ENCODE data around the gene KASH5.

The KASH5 gene

GRCh38 chr19:49398001-49398615 lies 10.1 kb downstream of the KASH5 start:
- no peak for DNase-seq

DNA sequence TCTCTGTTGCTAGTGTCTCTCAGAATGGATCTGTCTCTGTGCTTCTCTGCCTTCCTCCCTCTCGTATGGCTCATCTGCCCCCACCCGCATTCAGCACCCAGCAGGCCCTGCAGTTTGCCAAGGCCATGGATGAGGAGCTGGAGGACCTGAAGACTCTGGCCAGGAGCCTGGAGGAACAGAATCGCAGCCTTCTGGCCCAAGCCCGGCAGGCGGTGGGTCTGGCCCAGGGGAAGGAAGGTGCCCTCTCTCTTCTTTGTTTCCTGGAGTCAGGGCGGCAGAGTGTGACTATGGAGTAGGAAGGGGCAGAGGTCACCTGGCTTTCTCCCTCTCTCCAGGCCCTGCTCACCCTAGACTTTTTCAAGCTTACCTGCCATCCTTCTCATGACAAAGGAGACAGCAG lies 10.9 kb downstream of the KASH5 start:
- DNase-seq: no peak

GRCh38 chr19:49400029-49400428 lies 12.0 kb downstream of the KASH5 start:
- DNase-seq: no peak

DNA sequence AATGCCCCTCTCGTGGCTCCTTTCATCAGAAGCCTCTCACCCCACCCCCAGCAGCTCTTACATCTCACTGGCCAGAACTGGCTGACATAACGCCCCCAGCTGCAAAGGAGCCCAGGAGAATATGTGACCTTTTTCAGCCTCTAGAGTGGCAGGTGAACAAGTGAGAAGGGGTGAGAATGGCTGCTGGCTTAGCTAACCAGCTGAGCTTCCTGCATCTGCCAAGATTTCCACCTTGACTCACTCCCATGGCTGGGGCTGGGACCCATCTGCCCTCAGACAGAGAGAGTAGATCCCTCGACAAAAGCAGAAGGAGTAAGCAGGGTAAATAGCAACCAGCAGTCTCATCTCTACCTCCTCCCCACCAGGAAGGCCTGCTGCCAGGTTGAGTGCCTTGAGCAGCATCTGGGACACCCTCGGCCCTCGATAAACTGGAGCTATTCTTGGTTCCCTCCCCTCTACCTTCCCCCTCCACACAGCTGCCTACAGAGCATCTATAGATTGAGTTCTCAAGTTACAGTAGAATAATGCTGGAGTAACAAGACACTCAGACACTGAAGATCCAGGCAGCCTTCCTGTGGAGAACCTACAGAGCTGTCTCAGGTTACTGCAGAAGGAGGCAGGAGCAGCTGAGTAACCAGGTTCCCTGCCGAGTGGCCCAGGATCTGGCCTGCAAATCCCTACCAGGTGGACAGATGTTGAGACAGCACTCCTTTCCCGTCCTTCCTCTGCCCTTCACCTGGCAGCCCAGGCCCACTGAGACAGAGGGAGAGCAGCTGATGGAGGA lies 15.5 kb downstream of the KASH5 start:
- DNase-seq: no peak

DNA sequence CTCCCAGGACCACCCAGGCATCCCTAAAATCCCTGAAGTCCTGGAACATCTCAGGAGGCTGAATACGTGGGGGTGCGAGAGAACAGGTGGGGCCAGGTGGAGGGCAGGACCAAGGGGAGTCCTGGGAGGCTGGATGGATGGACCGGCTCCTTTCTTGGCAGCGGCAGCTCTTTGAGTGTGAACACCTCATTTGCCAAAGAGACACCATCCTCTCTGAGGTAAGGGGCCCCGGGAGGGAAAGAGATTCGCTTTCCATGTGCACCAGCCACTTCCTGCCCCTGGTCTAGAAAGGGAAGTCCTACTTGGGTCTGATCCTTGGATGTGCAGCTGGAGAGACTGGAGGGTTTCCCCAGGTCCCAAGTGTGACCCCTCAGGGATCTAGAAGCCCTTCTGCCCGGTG lies 19.0 kb downstream of the KASH5 start:
- no peak for DNase-seq

- no peak for DNase-seq
These were observed 19.5 kb downstream of the KASH5 start for GRCh38 chr19:49407482-49408015.

DNA sequence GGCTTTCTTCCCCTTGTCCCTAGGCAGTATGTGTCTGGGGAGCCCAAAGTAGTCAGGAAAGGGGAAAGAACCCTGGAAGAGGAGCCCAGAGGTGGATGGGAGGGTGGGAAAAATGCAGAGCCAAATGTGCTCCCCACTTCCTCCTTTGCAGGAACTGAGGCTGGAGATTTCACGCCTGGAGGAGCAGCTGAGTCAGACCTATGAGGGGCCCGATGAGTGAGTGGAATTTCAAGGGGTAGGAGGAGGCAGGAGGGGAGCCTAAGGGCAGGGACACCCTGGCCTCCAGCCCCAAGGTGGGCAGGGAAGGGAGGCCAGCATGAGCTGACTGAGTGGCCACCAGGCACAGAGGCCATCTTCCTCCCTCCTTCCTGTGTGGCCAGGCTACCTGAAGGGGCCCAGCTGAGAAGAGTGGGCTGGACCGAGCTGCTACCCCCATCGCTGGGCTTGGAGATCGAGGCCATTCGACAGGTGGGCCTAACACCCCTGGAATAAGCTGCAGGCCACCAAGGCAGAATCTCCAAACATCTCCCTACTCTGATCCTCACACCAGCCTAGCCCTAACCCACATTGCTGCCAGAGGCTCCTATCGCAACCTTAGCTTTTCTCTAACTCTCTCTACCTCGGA lies 20.9 kb downstream of the KASH5 start:
- DNase-seq: no peak

GRCh38 chr19:49409441-49410029 lies 21.5 kb downstream of the KASH5 start:
- DNase-seq: peak; percentile 52

DNA sequence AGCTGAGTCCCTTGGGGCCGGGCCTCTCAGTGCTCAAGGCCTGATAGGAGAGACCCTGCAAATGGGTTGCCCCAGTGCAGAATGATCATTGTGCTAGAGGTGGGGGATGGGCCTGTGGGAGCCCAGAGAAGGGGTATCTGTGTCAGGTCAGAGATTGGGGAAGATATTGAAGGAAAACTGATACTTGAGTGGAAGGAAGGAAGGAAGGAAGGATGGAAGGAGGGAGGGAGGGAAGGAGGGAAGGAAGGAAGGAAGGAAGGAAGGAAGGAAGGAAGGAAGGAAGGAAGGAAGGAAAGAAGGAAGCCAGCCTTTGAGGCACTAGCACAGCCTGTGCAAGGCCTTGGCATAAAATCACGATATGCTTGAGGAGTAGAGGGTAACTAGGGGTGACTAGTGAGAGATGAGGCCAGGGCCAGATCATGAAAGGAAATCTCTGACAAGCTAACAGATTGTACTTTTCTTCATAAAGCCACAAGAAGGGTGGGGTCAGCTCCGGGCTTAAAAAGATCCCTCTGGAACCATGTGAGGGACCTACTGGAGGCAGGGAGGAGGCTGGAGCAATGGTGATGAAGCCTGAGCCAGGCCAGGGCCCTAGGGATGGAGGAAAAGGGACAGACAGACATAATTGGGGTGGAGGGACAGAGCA lies 23.8 kb downstream of the KASH5 start:
- no peak for DNase-seq

DNA sequence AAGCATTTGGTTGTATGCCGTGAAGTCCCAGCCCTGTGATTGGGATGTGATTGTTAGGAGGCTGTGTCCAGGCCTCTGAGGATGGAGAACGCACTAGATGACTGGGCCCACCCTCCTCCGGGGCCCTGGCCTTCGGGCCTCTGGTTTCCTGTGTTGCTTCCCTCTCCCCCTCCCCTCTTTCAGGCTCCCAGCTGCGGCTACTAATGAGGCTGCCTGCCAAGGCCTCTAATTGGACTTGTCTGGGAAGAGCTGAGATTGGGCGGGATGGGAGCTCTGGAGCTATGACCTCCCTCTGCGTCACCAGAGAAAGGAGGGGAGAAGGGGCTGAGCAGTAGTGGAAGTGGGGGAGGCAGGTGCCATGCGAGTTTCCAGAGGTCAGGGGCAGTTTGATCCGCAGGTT lies 25.3 kb downstream of the KASH5 start:
- no peak for DNase-seq

DNA sequence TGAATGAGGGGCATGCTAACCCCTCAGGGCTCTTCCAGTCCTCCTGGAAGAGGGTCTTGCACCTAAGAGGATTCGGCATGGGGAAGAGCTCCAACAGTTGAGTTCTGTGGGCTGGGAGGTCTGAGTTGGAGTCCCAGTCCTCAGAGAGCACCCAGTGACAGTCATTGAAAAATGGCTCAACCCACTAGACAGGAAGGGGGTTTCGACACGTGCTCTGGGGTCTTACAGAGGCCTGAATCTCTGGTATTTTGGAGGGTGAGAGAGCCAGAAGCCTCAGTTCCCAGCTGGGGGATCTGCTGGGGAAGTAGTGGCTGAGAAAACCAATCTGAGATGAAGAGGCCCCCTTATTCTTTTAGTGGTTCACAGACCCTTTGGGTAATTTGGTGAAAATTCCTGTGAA lies 26.2 kb downstream of the KASH5 start:
- no peak for DNase-seq

- DNase-seq: no peak
These were observed 27.2 kb downstream of the KASH5 start for GRCh38 chr19:49415102-49415809.

GRCh38 chr19:49415810-49416200 lies 27.8 kb downstream of the KASH5 start:
- no peak for DNase-seq

GRCh38 chr19:49417088-49417487 lies 29.0 kb downstream of the KASH5 start:
- no peak for DNase-seq

DNA sequence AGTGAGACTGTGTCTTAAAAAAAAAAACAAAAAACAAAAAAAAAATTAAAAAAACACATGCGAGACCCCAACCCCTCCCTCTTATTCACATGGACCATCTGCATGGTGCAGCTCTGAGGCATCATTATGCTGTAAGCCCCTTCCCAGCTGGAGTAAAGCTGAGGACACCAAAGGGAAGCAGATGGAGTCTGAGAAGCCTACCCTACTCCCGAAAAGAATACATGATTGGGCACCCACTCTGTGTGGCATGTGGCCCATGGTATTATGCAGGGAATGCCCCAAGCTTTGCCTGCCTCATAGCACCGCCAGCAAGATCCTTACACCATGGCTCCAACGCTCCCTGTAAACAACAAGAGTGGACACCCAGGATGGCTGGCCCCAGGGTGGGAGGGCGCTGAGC lies 30.5 kb downstream of the KASH5 start:
- DNase-seq: no peak

- DNase-seq: no peak
These were observed 31.1 kb downstream of the KASH5 start for GRCh38 chr19:49419173-49419572.

GRCh38 chr19:49420227-49420626 lies 32.2 kb downstream of the KASH5 start:
- DNase-seq: no peak

DNA sequence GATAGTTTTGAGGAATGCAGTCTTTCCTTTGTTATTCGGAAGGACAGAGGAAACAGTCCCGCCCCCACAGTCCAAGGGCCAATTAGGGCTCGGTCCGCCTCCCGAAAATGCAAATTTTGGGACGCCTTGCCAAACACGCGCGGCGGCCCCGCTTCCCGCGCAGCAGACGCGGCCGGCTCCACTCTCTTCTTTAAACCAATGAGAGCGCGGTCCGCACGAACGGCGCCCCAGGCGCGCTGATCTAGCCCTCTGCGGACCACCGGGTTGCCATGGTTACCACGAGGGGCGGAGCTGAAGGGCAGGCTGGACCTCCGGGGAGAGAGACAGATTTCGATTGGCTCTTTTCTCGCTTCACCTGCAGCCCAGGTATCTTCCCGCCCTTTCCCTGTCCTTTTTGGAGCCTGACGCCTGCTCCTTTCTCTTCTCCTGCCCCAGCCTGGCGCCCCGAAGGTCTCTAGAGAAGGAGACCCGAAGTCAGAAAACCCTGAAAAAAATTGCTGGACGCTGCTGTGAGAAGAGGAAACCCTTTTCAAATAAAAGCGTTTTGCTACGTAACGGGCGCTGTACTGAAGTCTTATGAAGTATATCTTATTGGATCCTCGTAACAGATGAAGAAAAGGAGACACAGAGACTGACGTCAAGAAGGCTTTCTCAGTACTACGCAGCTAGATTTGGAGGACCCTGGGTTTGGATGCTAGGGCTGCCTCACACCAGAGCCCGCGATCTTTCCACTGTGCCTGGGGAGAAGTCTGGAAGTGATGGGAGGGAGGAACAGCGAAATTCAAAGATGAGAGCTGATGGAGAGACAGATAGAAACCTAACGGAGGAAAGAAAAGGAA lies 33.2 kb downstream of the KASH5 start:
- DNase-seq: peak; percentile 46

GRCh38 chr19:49421878-49422202 lies 33.8 kb downstream of the KASH5 start:
- DNase-seq: no peak

- DNase-seq: peak; percentile 58
These were observed 34.5 kb downstream of the KASH5 start for GRCh38 chr19:49422407-49423070.
